A549 (cell line): Measurements from ENCODE around the gene BORA. TPM values are rescaled to one million over a fixed set of nuclear protein-coding genes. Genes with fewer than 3 reads are reported as not detected.

Experiments
- ATAC-seq, 2 experiments: fragments of 200-7000 bp in 1 of 2; fragments of >200 bp in 1 of 2; cut with Nextera tagmentation in 1 of 2; cut with Tn5 transposase in 1 of 2; 3 replicates each; pipeline versions ENCODE4 v1.8.0 to v1.9.1; 2018 to 2020; ENCODE audit warnings: mild to moderate bottlenecking in 1 of 2, moderate library complexity in 1 of 2
- CTCF ChIA-PET: fragments of 300-600 bp; sonication (Branson Sonifier 250); formaldehyde crosslinking; extraction: SDS; loops from one replicate; lab custom pipeline; 2021; ENCODE audit warnings: antibody characterized with exemption, inconsistent platforms; lab: Yijun Ruan, JAX
- POLR2A ChIA-PET: fragments of 350-600 bp; formaldehyde crosslinking; extraction: SDS; loops from one replicate; lab custom pipeline; 2021; ENCODE audit warnings: antibody characterized with exemption, inconsistent platforms; lab: Yijun Ruan, JAX
- DNase-seq, 2 experiments: peaks; one replicate each; pipeline versions ENCODE4 v3.0.0 to v3.0.0-alpha.2; 2011 to 2016; ENCODE audit warnings: low read depth in 1 of 2, low spot score in 1 of 2
- FAIRE-seq: peaks from 2 replicates; lab custom pipeline; 2011; peaks lifted over from hg19 to GRCh38; lab: Jason Lieb, UNC
- H3K27ac ChIP-seq, 2 experiments: fragments of >200 bp; sonication (Bioruptor Twin); formaldehyde crosslinking; 3 replicates each; pipeline ENCODE4 v1.5.1; 2016 to 2017
- H3K4me1 ChIP-seq: fragments of >200 bp; sonication (Bioruptor Twin); formaldehyde crosslinking; 3 replicates; pipeline ENCODE4 v1.6.1; 2016
- H3K4me2 ChIP-seq: fragments of >200 bp; sonication (Bioruptor Twin); formaldehyde crosslinking; 3 replicates; pipeline ENCODE4 v1.6.1; 2016
- H3K4me3 ChIP-seq: fragments of >200 bp; sonication (Bioruptor Twin); formaldehyde crosslinking; 3 replicates; pipeline ENCODE4 v1.5.1; 2016
- H3K9me3 ChIP-seq: fragments of >200 bp; sonication (Bioruptor Twin); formaldehyde crosslinking; 3 replicates; pipeline ENCODE4 v1.6.1; 2016
- BHLHE40 ChIP-seq: IDR thresholded peaks from 2 replicates; pipeline ENCODE4 v1.6.1; 2012; ENCODE audit warnings: low read depth, low read length, inconsistent platforms
- CBX2 ChIP-seq: fragments of 200-600 bp; sonication (generic); IDR thresholded peaks from 2 replicates; pipeline ENCODE4 v1.6.1; 2016; ENCODE audit warnings: low read depth, mild to moderate bottlenecking, borderline replicate concordance
- EHF ChIP-seq: fragments of 250-450 bp; sonication (Bioruptor Pico); IDR thresholded peaks from 2 replicates; pipeline ENCODE4 v1.5.0; 2020; ENCODE audit warnings: mild to moderate bottlenecking
- EP300 ChIP-seq, 2 experiments: fragments of >200 bp; sonication (Bioruptor Twin); formaldehyde crosslinking; IDR thresholded peaks; 2 replicates in 1 of 2; 3 replicates in 1 of 2; pipeline ENCODE4 v1.6.1; 2016 to 2017
- FOXS1 ChIP-seq: fragments of 250-450 bp; sonication (Bioruptor Pico); IDR thresholded peaks from 2 replicates; pipeline ENCODE4 v1.5.0; 2020; ENCODE audit warnings: mild to moderate bottlenecking, moderate library complexity
- GATA3 ChIP-seq: IDR thresholded peaks from 2 replicates; pipeline ENCODE4 v1.6.1; 2012; ENCODE audit warnings: borderline replicate concordance
- MAZ ChIP-seq: fragments of 150-350 bp; IDR thresholded peaks from 2 replicates; pipeline ENCODE4 v1.6.1; 2014; ENCODE audit warnings: antibody characterized with exemption, low read depth, low read length, borderline replicate concordance
- POLR2AphosphoS2 ChIP-seq: conservative IDR thresholded peaks from 2 replicates; pipeline ENCODE4 v1.6.1; 2012; ENCODE audit warnings: low read length, improper control_type of control experiment, inconsistent platforms
- REST ChIP-seq: fragments of 200-600 bp; sonication (generic); IDR thresholded peaks from 2 replicates; pipeline ENCODE4 v1.6.1; 2016; ENCODE audit warnings: antibody characterized with exemption, mild to moderate bottlenecking, moderate library complexity
- RFX5 ChIP-seq: fragments of 450-650 bp; IDR thresholded peaks from 2 replicates; pipeline ENCODE4 v1.7.1; 2014; ENCODE audit warnings: antibody characterized with exemption, mild to moderate bottlenecking, moderate library complexity
- WGBS: methylation state at CpG from one replicate; pipeline ENCODE4 v1.1.6; 2017; ENCODE audit errors: missing lambda C conversion rate; 5-methylcytosine and 5-hydroxymethylcytosine counted together
- polyA plus RNA-seq, 4 experiments: library from polyadenylated mRNA; depleted of rRNA in 3 of 4; stranded (reverse); fragments of >200 nt; fragmentation: RNase III in 1 of 4; extraction: RNeasy Plus Mini Kit Qiagen cat#74134 plus additional on column Dnase treatment in 1 of 4; gene quantifications; 2 replicates in 3 of 4; 3 replicates in 1 of 4; pipeline ENCODE4 v1.2.3, GENCODE V29; 2011 to 2017
- TF ChIP-seq, protein P1 (sequence below): fragments of >200 bp; sonication (Bioruptor Twin); formaldehyde crosslinking; IDR thresholded peaks from 3 replicates; pipeline ENCODE4 v1.6.1; 2016
- TF ChIP-seq, protein P2 (sequence below): fragments of 250-450 bp; sonication (Bioruptor Pico); IDR thresholded peaks from 2 replicates; pipeline ENCODE4 v1.5.0; 2020; ENCODE audit warnings: low read depth, mild to moderate bottlenecking, moderate library complexity
- TF ChIP-seq, protein P3 (sequence below): IDR thresholded peaks from 2 replicates; pipeline ENCODE4 v1.6.1; 2012
- TF ChIP-seq, protein P4 (sequence below): fragments of >200 bp; sonication (Bioruptor Twin); formaldehyde crosslinking; IDR thresholded peaks from 3 replicates; pipeline ENCODE4 v1.5.1; 2016
- TF ChIP-seq, protein P5 (sequence below): IDR thresholded peaks from 2 replicates; pipeline ENCODE4 v1.6.1; 2012

Gene BORA
- polyA plus RNA-seq, 2 of the 4 experiments (the other 2 are of a cell fraction) = 7.1 to 8.4 TPM

- ChIA-PET CTCF (no interaction called here), POLR2A (no interaction called here)
- TF ChIP-seq BHLHE40 = no peak
- TF ChIP-seq, protein P1, sequence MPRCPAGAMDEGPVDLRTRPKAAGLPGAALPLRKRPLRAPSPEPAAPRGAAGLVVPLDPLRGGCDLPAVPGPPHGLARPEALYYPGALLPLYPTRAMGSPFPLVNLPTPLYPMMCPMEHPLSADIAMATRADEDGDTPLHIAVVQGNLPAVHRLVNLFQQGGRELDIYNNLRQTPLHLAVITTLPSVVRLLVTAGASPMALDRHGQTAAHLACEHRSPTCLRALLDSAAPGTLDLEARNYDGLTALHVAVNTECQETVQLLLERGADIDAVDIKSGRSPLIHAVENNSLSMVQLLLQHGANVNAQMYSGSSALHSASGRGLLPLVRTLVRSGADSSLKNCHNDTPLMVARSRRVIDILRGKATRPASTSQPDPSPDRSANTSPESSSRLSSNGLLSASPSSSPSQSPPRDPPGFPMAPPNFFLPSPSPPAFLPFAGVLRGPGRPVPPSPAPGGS = no peak
- TF ChIP-seq REST = no peak
- no peak for TF ChIP-seq POLR2AphosphoS2
- TF ChIP-seq GATA3 = no peak
- no peak overlapping the region for H3K4me2 ChIP-seq
- no peak for ATAC-seq
- 4% methylated on average over 1 of the region's 1 CpG for WGBS
- H3K4me3 ChIP-seq = no peak overlapping the region
- no peak for DNase-seq
- no peak overlapping the region for H3K27ac ChIP-seq
- H3K4me1 ChIP-seq = no peaks in the 10 kb centered on the region
- no peaks in the 10 kb centered on the region for H3K9me3 ChIP-seq
- FAIRE-seq = no peak
Measured at GRCh38 chr13:72680353-72680752, 47.4 kb upstream of the BORA start.

DNA sequence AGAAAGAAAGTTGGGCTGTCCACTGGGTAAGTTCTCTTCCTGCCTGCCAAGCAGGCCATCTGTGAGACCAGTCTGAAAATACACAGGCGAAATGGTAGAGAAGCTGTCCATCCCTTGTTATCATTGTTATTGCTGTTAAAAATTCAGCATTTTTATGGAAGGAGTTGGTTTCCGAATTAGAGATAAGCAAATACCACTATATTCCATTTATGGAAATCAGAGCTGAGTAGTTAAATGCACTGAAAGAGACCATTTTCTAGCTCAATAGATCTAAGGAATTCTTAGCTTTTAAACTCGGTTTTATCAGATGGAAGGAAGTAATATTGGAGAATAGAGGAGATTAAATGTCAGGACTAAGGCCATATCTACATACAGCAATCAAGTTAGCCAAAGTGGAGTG is 41.0 kb upstream of the BORA start:
- no peak for DNase-seq
- Histone ChIP-seq H3K9me3 (no peaks in the 10 kb centered on the region), H3K4me2 (no peak overlapping the region), H3K27ac (no peak overlapping the region), H3K4me1 (no peaks in the 10 kb centered on the region), H3K4me3 (no peak overlapping the region)
- CTCF ChIA-PET = no interaction called here
- no peak for ATAC-seq
- WGBS = 9% methylated on average over 3 of the region's 3 CpGs
- POLR2A ChIA-PET = interaction anchor here (0.6 kb wide), 1 partner anchor 68 kb away, joined by 3 read pairs; no protein-coding TSS in a partner anchor
- FAIRE-seq = no peak
- TF ChIP-seq, protein P2, sequence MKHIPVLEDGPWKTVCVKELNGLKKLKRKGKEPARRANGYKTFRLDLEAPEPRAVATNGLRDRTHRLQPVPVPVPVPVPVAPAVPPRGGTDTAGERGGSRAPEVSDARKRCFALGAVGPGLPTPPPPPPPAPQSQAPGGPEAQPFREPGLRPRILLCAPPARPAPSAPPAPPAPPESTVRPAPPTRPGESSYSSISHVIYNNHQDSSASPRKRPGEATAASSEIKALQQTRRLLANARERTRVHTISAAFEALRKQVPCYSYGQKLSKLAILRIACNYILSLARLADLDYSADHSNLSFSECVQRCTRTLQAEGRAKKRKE (CRISPR knock-in tag) = no peak
- no peak for TF ChIP-seq EHF (CRISPR knock-in tag)
- TF ChIP-seq, protein P3, sequence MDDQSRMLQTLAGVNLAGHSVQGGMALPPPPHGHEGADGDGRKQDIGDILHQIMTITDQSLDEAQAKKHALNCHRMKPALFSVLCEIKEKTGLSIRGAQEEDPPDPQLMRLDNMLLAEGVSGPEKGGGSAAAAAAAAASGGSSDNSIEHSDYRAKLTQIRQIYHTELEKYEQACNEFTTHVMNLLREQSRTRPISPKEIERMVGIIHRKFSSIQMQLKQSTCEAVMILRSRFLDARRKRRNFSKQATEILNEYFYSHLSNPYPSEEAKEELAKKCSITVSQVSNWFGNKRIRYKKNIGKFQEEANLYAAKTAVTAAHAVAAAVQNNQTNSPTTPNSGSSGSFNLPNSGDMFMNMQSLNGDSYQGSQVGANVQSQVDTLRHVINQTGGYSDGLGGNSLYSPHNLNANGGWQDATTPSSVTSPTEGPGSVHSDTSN = no peak
- TF ChIP-seq, protein P4, sequence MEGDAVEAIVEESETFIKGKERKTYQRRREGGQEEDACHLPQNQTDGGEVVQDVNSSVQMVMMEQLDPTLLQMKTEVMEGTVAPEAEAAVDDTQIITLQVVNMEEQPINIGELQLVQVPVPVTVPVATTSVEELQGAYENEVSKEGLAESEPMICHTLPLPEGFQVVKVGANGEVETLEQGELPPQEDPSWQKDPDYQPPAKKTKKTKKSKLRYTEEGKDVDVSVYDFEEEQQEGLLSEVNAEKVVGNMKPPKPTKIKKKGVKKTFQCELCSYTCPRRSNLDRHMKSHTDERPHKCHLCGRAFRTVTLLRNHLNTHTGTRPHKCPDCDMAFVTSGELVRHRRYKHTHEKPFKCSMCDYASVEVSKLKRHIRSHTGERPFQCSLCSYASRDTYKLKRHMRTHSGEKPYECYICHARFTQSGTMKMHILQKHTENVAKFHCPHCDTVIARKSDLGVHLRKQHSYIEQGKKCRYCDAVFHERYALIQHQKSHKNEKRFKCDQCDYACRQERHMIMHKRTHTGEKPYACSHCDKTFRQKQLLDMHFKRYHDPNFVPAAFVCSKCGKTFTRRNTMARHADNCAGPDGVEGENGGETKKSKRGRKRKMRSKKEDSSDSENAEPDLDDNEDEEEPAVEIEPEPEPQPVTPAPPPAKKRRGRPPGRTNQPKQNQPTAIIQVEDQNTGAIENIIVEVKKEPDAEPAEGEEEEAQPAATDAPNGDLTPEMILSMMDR = no peak
- no peak for TF ChIP-seq RFX5
- TF ChIP-seq CBX2 = no peak

DNA sequence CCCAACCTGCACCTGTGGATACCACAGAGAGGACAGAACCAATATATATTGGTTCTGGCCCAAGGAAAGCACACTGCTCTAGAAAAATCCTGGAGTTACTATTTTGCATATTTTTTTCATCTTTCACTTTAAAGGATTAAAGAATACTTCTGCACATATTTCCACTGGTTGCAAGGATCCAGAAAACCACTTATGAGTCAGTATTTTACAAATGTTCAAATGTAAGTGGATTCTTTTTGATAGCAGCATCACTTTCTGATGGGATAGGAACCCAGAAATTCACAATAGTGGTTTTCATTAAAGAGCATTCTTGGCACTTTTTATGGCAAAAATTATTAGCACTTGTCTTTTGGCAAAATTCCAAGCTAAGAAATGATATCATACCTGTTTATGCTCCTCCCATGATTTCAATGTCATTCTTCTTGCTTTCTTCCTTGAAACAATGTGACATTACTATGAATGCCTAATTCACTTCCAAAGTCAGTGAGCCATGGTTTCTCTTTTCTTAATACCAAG is 38.5 kb upstream of the BORA start:
- H3K4me1 ChIP-seq = no peaks in the 10 kb centered on the region
- ChIA-PET POLR2A (no interaction called here), CTCF (no interaction called here)
- no peaks in the 10 kb centered on the region for H3K9me3 ChIP-seq
- no peak overlapping the region for H3K4me3 ChIP-seq
- ATAC-seq = no peak
- no peak overlapping the region for H3K4me2 ChIP-seq
- no peak for DNase-seq
- H3K27ac ChIP-seq = no peak overlapping the region
- FAIRE-seq = no peak
- TF ChIP-seq, protein P5, sequence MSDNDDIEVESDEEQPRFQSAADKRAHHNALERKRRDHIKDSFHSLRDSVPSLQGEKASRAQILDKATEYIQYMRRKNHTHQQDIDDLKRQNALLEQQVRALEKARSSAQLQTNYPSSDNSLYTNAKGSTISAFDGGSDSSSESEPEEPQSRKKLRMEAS = no peak
- TF ChIP-seq EP300 (IDR thresholded peaks at IDR 0.05) (no peak), FOXS1 (CRISPR knock-in tag) (no peak), MAZ (no peak)
